ENCODE data around the gene SOX13. TPM values are rescaled to one million over a fixed set of nuclear protein-coding genes. Genes with fewer than 3 reads are reported as not detected.
"Not testable (repeated sequence)": the region's sequence is repeated elsewhere in the genome, so short reads cannot be mapped to it uniquely, and the experiment has no call there.

The SOX13 gene
- total and polyA plus RNA-seq, 3 experiments from 2014 or later, result 3.1 to 5.5 (median 3.1) TPM

GRCh38 chr1:204098683-204099082 is 25.8 kb downstream of the SOX13 start:
- peak overlapping the region in 1 of 7 donors; percentile 75 for H3K4me3 Mint-ChIP-seq
- POLR2A ChIA-PET, result no interaction called here
- H3K36me3 Mint-ChIP-seq, result no peaks in the 10 kb centered on the region
- peaks cover 27 to 29% (median 28%) of the 10 kb centered on the region in 3 donors for H3K4me1 Mint-ChIP-seq
- Histone ChIP-seq H3K4me3 (ENCODE audit: low read length) (no peak overlapping the region), H3K27me3 (ENCODE audit: insufficient read depth, low read length, poor library complexity, severe bottlenecking) (no peaks in the 10 kb centered on the region), H3K9me3 (ENCODE audit: low read length) (no peaks in the 10 kb centered on the region), H3K27ac (ENCODE audit: low read depth, low read length) (no peak overlapping the region), H3K36me3 (ENCODE audit: insufficient read depth, low read length) (no peaks in the 10 kb centered on the region), H3K4me1 (ENCODE audit: insufficient read depth, low read length) (peaks cover 22% of the 10 kb centered on the region)
- CTCF ChIA-PET, result no interaction called here
- H3K27ac Mint-ChIP-seq, result peak overlapping the region in 5 of 8 donors; percentile 7 to 92 (median 34)
- H3K27me3 Mint-ChIP-seq, result no peaks in the 10 kb centered on the region
- no peaks in the 10 kb centered on the region for H3K9me3 Mint-ChIP-seq
- no peak for DNase-seq

- H3K27me3 ChIP-seq (ENCODE audit: insufficient read depth, low read length, poor library complexity, severe bottlenecking); POLR2A ChIA-PET; H3K9me3 Mint-ChIP-seq; H3K9me3 ChIP-seq (ENCODE audit: low read length); H3K27me3 Mint-ChIP-seq; H3K36me3 ChIP-seq (ENCODE audit: insufficient read depth, low read length); H3K4me3 Mint-ChIP-seq; H3K4me3 ChIP-seq (ENCODE audit: low read length); H3K27ac ChIP-seq (ENCODE audit: low read depth, low read length); H3K36me3 Mint-ChIP-seq; DNase-seq: not testable (repeated sequence)
- peaks cover 33% of the 10 kb centered on the region for H3K4me1 ChIP-seq (ENCODE audit: insufficient read depth, low read length)
- H3K4me1 Mint-ChIP-seq, result peaks cover 38 to 39% (median 38%) of the 10 kb centered on the region in 3 donors
- H3K27ac Mint-ChIP-seq, result peak overlapping the region in 2 of 8 donors; percentile 71 to 76
- CTCF ChIA-PET, result interaction anchor here (1.1 kb wide), 1 partner anchor 29 kb away, joined by 3 read pairs; no protein-coding TSS in a partner anchor
Observed at GRCh38 chr1:204099754-204100153, 26.8 kb downstream of the SOX13 start.

DNA sequence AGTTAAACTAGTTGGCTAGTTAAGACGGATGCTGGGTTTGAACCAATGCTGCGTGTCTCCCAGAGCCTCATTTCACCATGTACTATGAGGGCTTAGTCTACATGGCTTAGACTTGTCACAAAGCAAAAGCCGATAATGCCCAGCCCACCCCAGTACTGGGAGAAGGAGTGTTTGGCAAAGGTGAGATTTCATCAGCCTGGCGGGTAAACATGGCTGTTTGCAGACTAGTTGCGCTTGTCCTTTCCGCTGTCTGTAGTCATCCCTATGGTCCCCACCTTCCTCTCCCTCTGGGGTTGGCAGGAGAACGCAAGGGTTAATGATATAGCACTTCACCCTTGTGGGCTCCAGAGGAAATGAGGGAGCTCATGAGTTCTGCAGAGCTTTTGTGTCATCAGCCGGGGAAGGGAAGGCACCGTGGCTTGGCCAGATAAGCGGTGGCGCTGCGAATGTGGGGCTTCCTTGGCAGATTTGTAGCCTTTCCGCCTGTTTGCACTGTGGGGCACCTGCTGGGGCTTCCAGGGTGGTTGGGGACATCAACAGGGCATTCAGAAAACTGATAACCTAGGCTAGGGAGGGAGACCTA is 29.2 kb downstream of the SOX13 start:
- peak in 1 of 5 donors; percentile 18 for DNase-seq
- no peaks in the 10 kb centered on the region for H3K9me3 Mint-ChIP-seq
- peaks cover 42% of the 10 kb centered on the region for H3K4me1 ChIP-seq (ENCODE audit: insufficient read depth, low read length)
- H3K27me3 Mint-ChIP-seq, result no peaks in the 10 kb centered on the region
- H3K36me3 ChIP-seq (ENCODE audit: insufficient read depth, low read length), result no peaks in the 10 kb centered on the region
- no peaks in the 10 kb centered on the region for H3K36me3 Mint-ChIP-seq
- ChIA-PET POLR2A (no interaction called here), CTCF (interaction anchor here (1.4 kb wide), 1 partner anchor 27 kb away, joined by 3 read pairs; no protein-coding TSS in a partner anchor)
- no peak overlapping the region for H3K27ac ChIP-seq (ENCODE audit: low read depth, low read length)
- peaks cover 46 to 57% (median 52%) of the 10 kb centered on the region in 3 donors for H3K4me1 Mint-ChIP-seq
- H3K9me3 ChIP-seq (ENCODE audit: low read length), result no peaks in the 10 kb centered on the region
- peak overlapping the region; percentile 12 to 93 (median 78) for H3K4me3 Mint-ChIP-seq
- H3K27me3 ChIP-seq (ENCODE audit: insufficient read depth, low read length, poor library complexity, severe bottlenecking), result no peaks in the 10 kb centered on the region
- H3K4me3 ChIP-seq (ENCODE audit: low read length), result no peak overlapping the region
- peak overlapping the region; percentile 74 to 98 (median 94) for H3K27ac Mint-ChIP-seq

- H3K27me3 ChIP-seq (ENCODE audit: insufficient read depth, low read length, poor library complexity, severe bottlenecking), result no peaks in the 10 kb centered on the region
- POLR2A ChIA-PET, result no interaction called here
- H3K4me1 ChIP-seq (ENCODE audit: insufficient read depth, low read length), result peaks cover 42% of the 10 kb centered on the region
- no peaks in the 10 kb centered on the region for H3K9me3 Mint-ChIP-seq
- H3K27ac ChIP-seq (ENCODE audit: low read depth, low read length), result peak overlapping the region; percentile 38
- CTCF ChIA-PET, result no interaction called here
- peak overlapping the region; percentile 12 to 93 (median 78) for H3K4me3 Mint-ChIP-seq
- DNase-seq, result no peak
- no peaks in the 10 kb centered on the region for H3K36me3 ChIP-seq (ENCODE audit: insufficient read depth, low read length)
- H3K36me3 Mint-ChIP-seq, result no peaks in the 10 kb centered on the region
- H3K4me1 Mint-ChIP-seq, result peaks cover 45 to 62% (median 55%) of the 10 kb centered on the region in 3 donors
- H3K9me3 ChIP-seq (ENCODE audit: low read length), result no peaks in the 10 kb centered on the region
- peak overlapping the region; percentile 74 to 98 (median 94) for H3K27ac Mint-ChIP-seq
- H3K27me3 Mint-ChIP-seq, result no peaks in the 10 kb centered on the region
- no peak overlapping the region for H3K4me3 ChIP-seq (ENCODE audit: low read length)
Observed at GRCh38 chr1:204102739-204103430, 30.0 kb downstream of the SOX13 start.

GRCh38 chr1:204103431-204103741 is 30.5 kb downstream of the SOX13 start:
- no peak for DNase-seq
- peaks cover 45 to 62% (median 55%) of the 10 kb centered on the region in 3 donors for H3K4me1 Mint-ChIP-seq
- Histone ChIP-seq H3K9me3 (ENCODE audit: low read length) (no peaks in the 10 kb centered on the region), H3K4me1 (ENCODE audit: insufficient read depth, low read length) (peaks cover 42% of the 10 kb centered on the region), H3K27me3 (ENCODE audit: insufficient read depth, low read length, poor library complexity, severe bottlenecking) (no peaks in the 10 kb centered on the region), H3K27ac (ENCODE audit: low read depth, low read length) (peak overlapping the region; percentile 54), H3K36me3 (ENCODE audit: insufficient read depth, low read length) (no peaks in the 10 kb centered on the region), H3K4me3 (ENCODE audit: low read length) (no peak overlapping the region)
- H3K4me3 Mint-ChIP-seq, result peak overlapping the region in 3 of 7 donors; percentile 78 to 87 (median 84)
- ChIA-PET CTCF (interaction anchor here (1.2 kb wide), 1 partner anchor 25 kb away, joined by 6 read pairs; no protein-coding TSS in a partner anchor), POLR2A (no interaction called here)
- H3K27ac Mint-ChIP-seq, result peak overlapping the region; percentile 74 to 98 (median 94)
- H3K27me3 Mint-ChIP-seq, result no peaks in the 10 kb centered on the region
- H3K36me3 Mint-ChIP-seq, result no peaks in the 10 kb centered on the region
- H3K9me3 Mint-ChIP-seq, result no peaks in the 10 kb centered on the region

DNA sequence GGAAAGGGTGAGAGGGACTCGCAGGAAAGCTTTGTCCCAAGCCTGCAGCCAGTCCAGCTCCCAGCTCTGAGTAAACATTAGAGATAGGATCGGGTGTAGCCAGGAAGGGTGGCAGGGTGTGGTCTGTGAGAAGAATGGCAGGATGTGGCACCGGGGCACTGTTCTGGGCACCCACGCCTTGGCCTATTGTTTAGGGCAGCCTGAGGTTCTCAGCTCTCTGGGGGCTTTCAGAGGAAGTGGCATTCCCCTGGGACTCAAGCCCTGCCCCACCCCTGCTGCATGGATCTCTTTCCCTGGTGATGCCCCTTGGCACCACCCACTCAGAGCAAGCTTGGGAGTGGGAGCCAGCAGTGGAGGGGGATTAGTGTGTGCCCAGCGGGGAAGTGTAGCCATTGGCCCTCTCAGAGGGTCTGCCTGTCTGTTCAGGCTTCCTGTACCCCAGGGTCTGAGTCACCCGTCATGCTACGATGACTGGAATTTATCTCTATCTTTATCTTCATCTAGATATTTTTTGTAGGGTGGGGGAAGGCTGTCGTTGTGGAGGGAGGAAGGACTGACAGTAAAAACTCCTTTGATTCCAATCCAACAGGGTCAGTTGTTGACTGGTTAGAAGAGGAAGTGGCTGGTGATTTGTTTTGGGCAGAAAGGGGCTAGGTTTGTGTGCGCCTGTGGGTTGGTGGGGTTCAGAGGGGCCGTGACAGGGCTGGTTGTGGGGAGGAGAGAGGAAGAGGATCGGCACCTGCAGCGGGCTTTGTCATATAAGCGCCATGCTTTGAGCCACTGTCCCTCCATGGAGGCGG is 31.6 kb downstream of the SOX13 start:
- H3K27me3 ChIP-seq (ENCODE audit: insufficient read depth, low read length, poor library complexity, severe bottlenecking), result no peaks in the 10 kb centered on the region
- H3K27me3 Mint-ChIP-seq, result no peaks in the 10 kb centered on the region
- DNase-seq, result peak in 1 of 5 donors; percentile 25
- no peaks in the 10 kb centered on the region for H3K9me3 Mint-ChIP-seq
- peaks cover 45 to 60% (median 54%) of the 10 kb centered on the region in 3 donors for H3K4me1 Mint-ChIP-seq
- no peaks in the 10 kb centered on the region for H3K9me3 ChIP-seq (ENCODE audit: low read length)
- H3K4me1 ChIP-seq (ENCODE audit: insufficient read depth, low read length), result peaks cover 42% of the 10 kb centered on the region
- H3K36me3 Mint-ChIP-seq, result no peaks in the 10 kb centered on the region
- H3K36me3 ChIP-seq (ENCODE audit: insufficient read depth, low read length), result no peaks in the 10 kb centered on the region
- ChIA-PET CTCF (interaction anchor here (1.2 kb wide), 1 partner anchor 24 kb away, joined by 6 read pairs; no protein-coding TSS in a partner anchor), POLR2A (interaction anchor here (1.1 kb wide), 1 partner anchor 30 kb away, joined by 5 read pairs; no protein-coding TSS in a partner anchor)
- H3K4me3 Mint-ChIP-seq, result peak overlapping the region in 6 of 7 donors; percentile 44 to 89 (median 71)
- H3K27ac ChIP-seq (ENCODE audit: low read depth, low read length), result peak overlapping the region; percentile 54
- H3K4me3 ChIP-seq (ENCODE audit: low read length), result no peak overlapping the region
- peak overlapping the region; percentile 74 to 98 (median 92) for H3K27ac Mint-ChIP-seq

- H3K27me3 ChIP-seq (ENCODE audit: insufficient read depth, low read length, poor library complexity, severe bottlenecking), result no peaks in the 10 kb centered on the region
- Mint-ChIP-seq H3K9me3 (no peaks in the 10 kb centered on the region), H3K4me3 (peak overlapping the region in 6 of 7 donors; percentile 44 to 89 (median 71)), H3K36me3 (no peaks in the 10 kb centered on the region), H3K27ac (peak overlapping the region; percentile 74 to 98 (median 92)), H3K4me1 (peaks cover 45 to 60% (median 54%) of the 10 kb centered on the region in 3 donors), H3K27me3 (no peaks in the 10 kb centered on the region)
- no peaks in the 10 kb centered on the region for H3K36me3 ChIP-seq (ENCODE audit: insufficient read depth, low read length)
- DNase-seq, result no peak
- H3K9me3 ChIP-seq (ENCODE audit: low read length), result no peaks in the 10 kb centered on the region
- peaks cover 42% of the 10 kb centered on the region for H3K4me1 ChIP-seq (ENCODE audit: insufficient read depth, low read length)
- H3K27ac ChIP-seq (ENCODE audit: low read depth, low read length), result peak overlapping the region; percentile 43
- POLR2A ChIA-PET, result no interaction called here
- no peak overlapping the region for H3K4me3 ChIP-seq (ENCODE audit: low read length)
- CTCF ChIA-PET, result no interaction called here
Observed at GRCh38 chr1:204105131-204105515, 32.2 kb downstream of the SOX13 start.
